Skeletal muscle tissue (tissue), 4 donors: ENCODE results near the gene LYL1. TPM values are rescaled to one million over a fixed set of nuclear protein-coding genes. Genes with fewer than 3 reads are reported as not detected.

Source experiments
- H3K27ac ChIP-seq: one replicate; pipeline ENCODE4 v1.7.0; 2013; ENCODE audit warnings: mild to moderate bottlenecking, low read depth, low read length, inconsistent platforms
- H3K27me3 ChIP-seq, 3 donors: one replicate each; pipeline ENCODE4 v1.7.0; 2013; ENCODE audit warnings: low read length in 3 of 3; ENCODE audit not compliant: control insufficient read depth in 3 of 3, insufficient read depth in 3 of 3
- H3K36me3 ChIP-seq, 3 donors: one replicate each; pipeline ENCODE4 v1.7.0; 2013; ENCODE audit warnings: low read length in 3 of 3; ENCODE audit not compliant: control insufficient read depth in 3 of 3, insufficient read depth in 3 of 3
- H3K4me1 ChIP-seq, 3 donors: one replicate each; pipeline ENCODE4 v1.7.0; 2013; ENCODE audit warnings: low read length in 3 of 3, mild to moderate bottlenecking in 3 of 3; ENCODE audit not compliant: control insufficient read depth in 3 of 3, insufficient read depth in 3 of 3
- H3K4me3 ChIP-seq, 3 donors: one replicate each; pipeline ENCODE4 v1.7.0; 2013; ENCODE audit warnings: low read length in 3 of 3
- H3K9ac ChIP-seq, 3 donors: one replicate each; pipeline ENCODE4 v1.7.0; 2013; ENCODE audit warnings: low read length in 3 of 3, mild to moderate bottlenecking in 3 of 3, moderate library complexity in 2 of 3, low read depth in 1 of 3
- H3K9me3 ChIP-seq, 3 donors: one replicate each; pipeline ENCODE4 v1.7.0; 2013; ENCODE audit warnings: low read length in 3 of 3; ENCODE audit not compliant: control insufficient read depth in 3 of 3
- total RNA-seq: library from RNA; depleted of rRNA; stranded (reverse); fragments of >200 nt; gene quantifications from one replicate; pipeline ENCODE4 v1.2.3, GENCODE V29; 2014
- donor health status: Osteomylitis.

Gene LYL1
- total RNA-seq, 1 donor from 2014 or later, result 13.6 TPM

GRCh38 chr19:13060233-13060963 lies 42.3 kb downstream of the LYL1 start:
- no peaks in the 10 kb centered on the region for H3K9me3 ChIP-seq
- H3K4me1 ChIP-seq, result peaks cover 92 to 99% (median 98%) of the 10 kb centered on the region in 3 donors
- H3K4me3 ChIP-seq, result peak overlapping the region; percentile 67 to 76 (median 70)
- peak overlapping the region; percentile 90 for H3K27ac ChIP-seq
- no peaks in the 10 kb centered on the region for H3K27me3 ChIP-seq
- H3K9ac ChIP-seq, result peak overlapping the region; percentile 57 to 86 (median 66)
- H3K36me3 ChIP-seq, result no peaks in the 10 kb centered on the region

- Histone ChIP-seq H3K27me3 (no peaks in the 10 kb centered on the region), H3K27ac (peak overlapping the region; percentile 93), H3K9me3 (no peaks in the 10 kb centered on the region), H3K4me1 (peaks cover 91 to 99% (median 97%) of the 10 kb centered on the region in 3 donors), H3K36me3 (no peaks in the 10 kb centered on the region), H3K9ac (peak overlapping the region; percentile 38 to 77 (median 63)), H3K4me3 (peak overlapping the region in 2 of 3 donors; percentile 29 to 41)
These were observed 43.6 kb downstream of the LYL1 start for GRCh38 chr19:13058951-13059660.

GRCh38 chr19:13057744-13058143 lies 44.9 kb downstream of the LYL1 start:
- Histone ChIP-seq H3K9me3 (no peaks in the 10 kb centered on the region), H3K4me3 (no peak overlapping the region), H3K9ac (peak overlapping the region in 2 of 3 donors; percentile 43 to 80), H3K27ac (peak overlapping the region; percentile 93), H3K36me3 (no peaks in the 10 kb centered on the region), H3K4me1 (peaks cover 95 to 100% (median 98%) of the 10 kb centered on the region in 3 donors), H3K27me3 (no peaks in the 10 kb centered on the region)

GRCh38 chr19:13057147-13057572 lies 45.5 kb downstream of the LYL1 start:
- no peaks in the 10 kb centered on the region for H3K27me3 ChIP-seq
- H3K4me1 ChIP-seq, result peaks cover 95 to 100% (median 98%) of the 10 kb centered on the region in 3 donors
- H3K9ac ChIP-seq, result peak overlapping the region; percentile 10 to 80 (median 43)
- H3K27ac ChIP-seq, result peak overlapping the region; percentile 93
- H3K4me3 ChIP-seq, result peak overlapping the region in 2 of 3 donors; percentile 2 to 41
- no peaks in the 10 kb centered on the region for H3K36me3 ChIP-seq
- H3K9me3 ChIP-seq, result no peaks in the 10 kb centered on the region

GRCh38 chr19:13056052-13056660 lies 46.5 kb downstream of the LYL1 start:
- Histone ChIP-seq H3K27me3 (no peaks in the 10 kb centered on the region), H3K36me3 (no peaks in the 10 kb centered on the region), H3K9me3 (no peaks in the 10 kb centered on the region), H3K4me3 (peak overlapping the region; percentile 46 to 54 (median 49)), H3K4me1 (peaks cover 96 to 100% (median 98%) of the 10 kb centered on the region in 3 donors), H3K27ac (peak overlapping the region; percentile 93), H3K9ac (peak overlapping the region; percentile 51 to 80 (median 56))

- H3K4me1 ChIP-seq, result peaks cover 96 to 100% (median 98%) of the 10 kb centered on the region in 3 donors
- no peaks in the 10 kb centered on the region for H3K27me3 ChIP-seq
- H3K27ac ChIP-seq, result peak overlapping the region; percentile 93
- H3K9me3 ChIP-seq, result no peaks in the 10 kb centered on the region
- no peaks in the 10 kb centered on the region for H3K36me3 ChIP-seq
- peak overlapping the region; percentile 51 to 80 (median 56) for H3K9ac ChIP-seq
- H3K4me3 ChIP-seq, result peak overlapping the region; percentile 46 to 54 (median 49)
These were observed 47.2 kb downstream of the LYL1 start for GRCh38 chr19:13055213-13056051.

- no peaks in the 10 kb centered on the region for H3K27me3 ChIP-seq
- H3K9me3 ChIP-seq, result no peaks in the 10 kb centered on the region
- H3K4me3 ChIP-seq, result peak overlapping the region in 2 of 3 donors; percentile 40 to 52
- peaks cover 96 to 100% (median 98%) of the 10 kb centered on the region in 3 donors for H3K4me1 ChIP-seq
- H3K27ac ChIP-seq, result peak overlapping the region; percentile 93
- no peaks in the 10 kb centered on the region for H3K36me3 ChIP-seq
- peak overlapping the region; percentile 57 to 81 (median 73) for H3K9ac ChIP-seq
These were observed 47.9 kb downstream of the LYL1 start for GRCh38 chr19:13054626-13055212.

GRCh38 chr19:13053761-13054625 lies 48.7 kb downstream of the LYL1 start:
- no peaks in the 10 kb centered on the region for H3K36me3 ChIP-seq
- peak overlapping the region; percentile 58 to 81 (median 73) for H3K9ac ChIP-seq
- no peaks in the 10 kb centered on the region for H3K9me3 ChIP-seq
- peak overlapping the region; percentile 93 for H3K27ac ChIP-seq
- no peaks in the 10 kb centered on the region for H3K27me3 ChIP-seq
- H3K4me1 ChIP-seq, result peaks cover 92 to 97% (median 97%) of the 10 kb centered on the region in 3 donors
- H3K4me3 ChIP-seq, result peak overlapping the region; percentile 34 to 52 (median 40)
